Cardiac fibroblast (primary cell): ENCODE results near the gene DDAH2.

Source experiments
- DNase-seq, 2 donors: peaks; one replicate each; pipeline versions ENCODE4 v3.0.0 to v3.0.0-alpha.2; 2010; ENCODE audit warnings: low read depth in 2 of 2
- H3K4me3 ChIP-seq, 2 donors: replicated peaks in 1 of 2; 1 replicate in 1 of 2; 2 replicates in 1 of 2; pipeline ENCODE4 v1.5.1; 2011; ENCODE audit warnings: low read depth in 2 of 2, low read length in 2 of 2, mild to moderate bottlenecking in 2 of 2, moderate library complexity in 1 of 2
- TF ChIP-seq, protein P1 (sequence below): IDR thresholded peaks from one replicate; pipeline ENCODE4 v1.5.1; 2011; ENCODE audit warnings: low read depth, mild to moderate bottlenecking, low read length, inconsistent platforms

The DDAH2 gene

DNA sequence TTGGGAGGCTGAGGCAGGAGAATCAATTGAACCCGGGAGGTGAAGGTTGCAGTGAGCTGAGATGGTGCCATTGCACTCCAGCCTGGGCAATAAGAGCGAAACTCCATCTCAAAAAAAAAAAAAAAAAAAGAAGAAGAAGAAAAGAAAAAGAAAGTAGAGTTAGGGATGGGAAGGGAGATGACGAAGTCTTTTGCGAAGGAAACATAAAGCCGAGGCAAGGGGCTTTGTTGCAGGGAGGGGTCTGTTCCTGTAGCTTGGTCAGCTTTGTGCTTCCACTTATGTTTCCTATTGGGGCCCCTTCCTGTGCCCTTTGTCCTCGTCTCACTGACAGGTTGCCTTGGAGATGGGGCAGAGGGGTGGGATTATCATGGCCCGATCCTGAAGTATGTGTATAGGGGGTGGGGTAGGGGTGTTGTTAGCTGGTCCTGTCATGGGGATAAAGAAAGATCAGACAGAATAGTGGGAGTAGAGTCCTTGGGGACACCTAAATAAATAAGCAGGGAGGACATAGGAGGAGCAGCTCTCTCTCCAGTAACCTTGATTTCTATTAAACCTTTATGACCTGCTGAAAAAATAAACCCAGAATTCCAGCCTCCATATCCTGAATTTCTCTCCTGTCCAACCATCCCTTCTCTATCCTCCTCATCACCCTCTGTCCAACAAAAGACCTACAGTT, 8.4 kb upstream of the DDAH2 start:
- peak in 1 of 2 donors; percentile 57 for DNase-seq
- TF ChIP-seq, protein P1, sequence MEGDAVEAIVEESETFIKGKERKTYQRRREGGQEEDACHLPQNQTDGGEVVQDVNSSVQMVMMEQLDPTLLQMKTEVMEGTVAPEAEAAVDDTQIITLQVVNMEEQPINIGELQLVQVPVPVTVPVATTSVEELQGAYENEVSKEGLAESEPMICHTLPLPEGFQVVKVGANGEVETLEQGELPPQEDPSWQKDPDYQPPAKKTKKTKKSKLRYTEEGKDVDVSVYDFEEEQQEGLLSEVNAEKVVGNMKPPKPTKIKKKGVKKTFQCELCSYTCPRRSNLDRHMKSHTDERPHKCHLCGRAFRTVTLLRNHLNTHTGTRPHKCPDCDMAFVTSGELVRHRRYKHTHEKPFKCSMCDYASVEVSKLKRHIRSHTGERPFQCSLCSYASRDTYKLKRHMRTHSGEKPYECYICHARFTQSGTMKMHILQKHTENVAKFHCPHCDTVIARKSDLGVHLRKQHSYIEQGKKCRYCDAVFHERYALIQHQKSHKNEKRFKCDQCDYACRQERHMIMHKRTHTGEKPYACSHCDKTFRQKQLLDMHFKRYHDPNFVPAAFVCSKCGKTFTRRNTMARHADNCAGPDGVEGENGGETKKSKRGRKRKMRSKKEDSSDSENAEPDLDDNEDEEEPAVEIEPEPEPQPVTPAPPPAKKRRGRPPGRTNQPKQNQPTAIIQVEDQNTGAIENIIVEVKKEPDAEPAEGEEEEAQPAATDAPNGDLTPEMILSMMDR, result no peak
- H3K4me3 ChIP-seq, result no peak overlapping the region

GRCh38 chr6:31736768-31737314, 7.7 kb upstream of the DDAH2 start:
- no peak for DNase-seq
- H3K4me3 ChIP-seq, result peak overlapping the region; percentile 85 to 88
- TF ChIP-seq, protein P1, result no peak

DNA sequence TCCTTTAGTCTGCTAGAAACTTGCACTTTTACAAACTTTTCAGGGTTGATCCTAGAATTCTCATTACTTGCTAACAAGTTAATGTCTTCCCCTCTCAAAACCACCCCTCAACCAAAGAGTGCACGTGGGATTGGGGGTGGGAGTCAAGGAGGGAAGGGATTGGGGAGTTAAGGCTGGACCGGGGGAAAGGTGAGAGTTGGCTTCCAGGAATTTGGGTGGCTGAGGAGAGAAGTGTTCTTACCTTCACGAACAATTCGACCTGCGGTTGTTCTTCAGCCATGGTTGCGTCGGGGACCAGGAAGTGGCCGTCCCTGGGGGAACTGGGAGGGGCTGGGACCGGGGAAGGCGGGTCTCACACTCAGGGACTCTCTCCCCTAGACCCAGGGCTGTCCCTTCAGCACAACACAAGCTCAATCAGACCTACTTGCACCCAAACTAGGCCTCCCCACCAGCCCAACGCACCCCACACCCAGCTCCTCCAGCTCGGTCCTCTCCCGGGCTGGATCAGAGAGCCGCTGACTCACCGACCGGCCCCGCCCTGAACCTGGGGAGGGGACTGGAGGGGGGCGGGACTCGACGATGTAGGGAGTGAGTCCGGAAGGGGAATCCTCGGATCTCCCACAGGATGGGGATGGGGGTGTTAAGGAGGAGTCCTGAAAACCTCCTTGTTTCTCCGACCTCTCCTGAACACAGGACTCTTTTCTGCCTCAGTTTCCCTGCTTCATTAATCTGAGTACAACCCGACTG, 7.1 kb upstream of the DDAH2 start, which contains the start of gene CLIC1:
Gene CLIC1, minus strand, starts transcription at position 510 of the 747 bp plus-strand sequence. Its CDS starts 230 bp downstream, at position 280.
- TF ChIP-seq, protein P1, result no peak

DNA sequence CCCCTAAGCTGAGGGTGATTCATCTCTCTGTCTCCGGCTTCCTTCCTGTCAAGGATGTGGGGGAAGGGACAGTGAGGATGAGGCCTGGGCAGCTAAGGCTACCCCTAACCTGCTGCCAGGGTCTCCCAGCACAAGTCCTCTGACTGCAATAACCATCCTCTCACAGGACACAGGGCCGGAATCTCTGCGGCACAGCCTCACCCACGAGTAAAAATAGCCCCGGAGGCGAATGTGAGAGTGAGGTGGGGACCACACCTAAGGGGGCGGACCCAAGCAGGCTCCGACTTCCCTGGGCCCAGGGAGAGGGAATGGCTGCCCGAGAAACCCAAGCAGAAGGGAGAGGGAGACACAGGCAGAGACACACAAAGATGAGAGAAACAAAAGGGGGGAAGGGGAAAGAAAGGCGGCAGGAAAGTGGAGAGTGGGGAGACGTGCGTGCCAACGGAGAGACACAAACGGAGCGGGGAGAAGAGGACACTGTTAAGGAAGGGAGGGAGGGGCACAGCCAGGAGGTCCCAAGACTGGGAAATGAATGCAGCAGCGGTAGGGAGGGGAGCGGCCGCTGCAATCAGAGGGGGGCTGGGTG, 5.8 kb upstream of the DDAH2 start:
- H3K4me3 ChIP-seq, result peak overlapping the region; percentile 85 to 88
- TF ChIP-seq, protein P1, result no peak
- peak; percentile 62 to 86 for DNase-seq

More for the DNA sequence above, 7.1 kb upstream of the DDAH2 start, which contains the start of gene CLIC1:
- peak; percentile 84 for DNase-seq
- peak within 1 kb of the TSS; percentile 85 to 88 for H3K4me3 ChIP-seq

- TF ChIP-seq, protein P1, result no peak
- peak overlapping the region; percentile 85 to 88 for H3K4me3 ChIP-seq
- no peak for DNase-seq
These were observed 5.2 kb upstream of the DDAH2 start for GRCh38 chr6:31734247-31734820.

DNA sequence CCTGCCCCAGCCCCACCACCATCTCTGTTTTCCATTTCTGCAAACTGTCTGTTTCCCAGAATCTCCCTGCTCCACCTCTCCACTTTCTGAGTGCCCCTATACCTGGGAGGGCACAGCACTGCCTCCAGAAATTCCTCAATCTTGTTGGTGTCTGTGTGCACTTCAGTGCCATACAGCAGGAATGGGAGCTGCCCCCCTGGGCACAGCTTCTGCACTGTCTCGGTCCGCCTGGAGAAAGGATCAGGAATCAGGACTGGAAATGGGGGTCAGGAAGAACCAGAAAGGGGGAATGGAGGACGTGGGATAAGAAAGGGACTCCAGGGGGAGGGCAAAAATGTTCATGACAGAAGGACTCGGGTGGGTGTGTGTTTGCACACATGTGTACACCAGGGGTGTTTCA, 4.6 kb upstream of the DDAH2 start:
- DNase-seq, result no peak
- peak overlapping the region in 1 of 2 donors; percentile 88 for H3K4me3 ChIP-seq
- TF ChIP-seq, protein P1, result no peak
